GM19328 (cell line): ENCODE measurements around the gene PALLD.

ENCODE experiments used
- ATAC-seq: cut with Tn5 transposase; IDR thresholded peaks from one replicate; pipeline ENCODE4 v1.9.1; 2021; ENCODE audit warnings: mild to moderate bottlenecking, moderate library complexity; ENCODE audit not compliant: unreplicated experiment

PALLD gene

DNA sequence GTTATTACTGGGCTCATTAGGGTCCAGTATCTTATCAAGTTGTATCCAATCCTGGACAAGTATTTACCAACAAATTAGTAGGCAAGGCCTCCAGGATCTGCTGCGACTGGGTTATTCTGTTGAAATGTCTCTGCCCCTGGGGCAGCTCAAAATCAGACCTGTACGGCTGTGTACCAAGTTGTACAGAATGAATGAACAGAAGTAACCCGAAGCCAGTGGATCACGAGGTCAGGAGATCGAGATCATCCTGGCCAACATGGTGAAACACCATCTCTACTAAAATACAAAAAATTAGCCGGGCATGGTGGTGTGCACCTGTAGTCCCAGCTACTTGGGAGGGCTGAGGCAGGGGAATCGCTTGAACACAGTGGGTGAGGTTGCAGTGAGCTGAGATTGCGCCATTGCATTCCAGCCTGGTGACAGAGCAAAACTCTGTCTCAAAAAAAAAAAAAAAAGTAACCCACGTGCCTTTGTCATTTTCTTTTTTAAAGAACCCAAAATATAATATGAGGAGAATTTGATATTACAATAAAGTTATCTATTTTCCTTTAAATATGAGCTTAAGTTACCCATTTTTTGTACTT is 385.9 kb downstream of the PALLD start:
- no peak for ATAC-seq

DNA sequence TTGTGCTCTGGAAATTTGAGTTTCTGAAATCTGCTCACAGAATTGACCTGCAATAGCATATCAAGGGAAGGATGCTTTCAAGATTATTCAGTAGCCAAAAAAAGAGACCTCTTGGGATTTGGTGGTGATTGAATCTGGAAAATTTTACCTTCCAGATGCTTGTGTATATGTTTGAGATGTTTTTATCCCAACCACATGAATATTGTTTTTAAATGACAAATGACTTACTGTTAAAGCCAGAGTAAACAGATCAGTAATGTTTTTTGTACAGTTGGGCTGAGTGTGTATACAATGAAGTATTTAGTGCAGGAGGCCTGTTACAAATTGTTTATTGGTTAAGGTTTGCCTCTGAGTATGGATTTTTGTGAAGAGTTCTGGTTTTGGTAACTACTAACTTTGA is 386.7 kb downstream of the PALLD start:
- ATAC-seq, result no peak

DNA sequence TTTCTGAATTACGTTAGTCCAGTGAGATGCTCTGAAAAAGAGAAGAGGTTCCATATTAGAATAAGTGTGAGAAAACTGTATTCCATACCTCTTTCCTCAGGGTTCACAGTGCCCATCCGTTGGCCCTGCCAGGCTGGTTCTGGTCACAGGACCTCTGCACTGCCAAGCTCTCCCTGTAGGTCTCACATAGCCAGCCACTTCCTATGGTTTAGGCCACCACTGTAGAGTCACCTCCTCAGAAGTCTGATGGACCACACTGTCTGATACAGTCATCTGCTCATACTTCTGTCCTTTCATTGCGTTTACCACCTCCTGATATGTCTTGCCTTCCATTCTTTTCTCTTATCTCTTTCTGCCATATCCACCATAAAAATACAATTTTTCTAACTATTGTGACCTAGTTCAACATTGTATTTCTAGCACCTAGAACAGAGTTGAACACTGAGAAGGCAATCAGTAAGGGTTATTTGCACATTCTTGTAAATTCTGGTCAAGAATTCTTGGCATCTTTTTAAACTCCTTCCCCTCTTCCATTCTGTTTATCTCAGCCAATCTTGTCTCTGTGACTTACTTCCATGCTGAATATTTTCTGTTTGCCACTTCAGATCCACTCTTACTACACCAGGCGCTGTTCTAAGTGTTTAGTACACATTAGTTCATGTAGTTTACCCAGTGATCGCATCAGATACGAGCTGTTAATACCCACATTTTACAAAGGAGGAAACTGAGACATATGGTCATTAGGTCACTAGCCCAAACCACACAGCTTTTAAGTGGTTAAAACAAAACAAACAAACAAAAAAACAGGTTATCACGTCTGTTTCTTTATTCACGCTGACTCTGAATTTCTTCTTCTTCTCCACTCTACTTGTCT is 387.6 kb downstream of the PALLD start:
- ATAC-seq, result no peak

DNA sequence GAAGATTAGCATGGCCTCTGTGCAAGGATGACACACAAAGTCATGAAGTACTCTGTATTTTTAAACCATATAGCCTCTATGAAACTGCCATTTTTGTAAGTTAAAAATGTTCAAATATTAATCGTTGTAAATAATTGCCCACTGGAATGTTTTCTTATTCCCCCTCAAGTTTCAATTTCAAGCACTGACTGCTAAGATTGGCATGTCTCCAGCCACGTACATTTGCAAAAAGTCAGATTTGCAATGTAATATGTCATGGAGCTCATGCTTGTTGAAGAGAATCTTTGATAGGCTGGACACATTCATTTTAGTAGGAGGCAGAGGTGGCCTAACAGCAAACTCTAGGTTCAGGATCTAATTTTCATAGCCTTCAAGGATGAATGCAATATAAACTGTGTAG is 388.5 kb downstream of the PALLD start:
- no peak for ATAC-seq

DNA sequence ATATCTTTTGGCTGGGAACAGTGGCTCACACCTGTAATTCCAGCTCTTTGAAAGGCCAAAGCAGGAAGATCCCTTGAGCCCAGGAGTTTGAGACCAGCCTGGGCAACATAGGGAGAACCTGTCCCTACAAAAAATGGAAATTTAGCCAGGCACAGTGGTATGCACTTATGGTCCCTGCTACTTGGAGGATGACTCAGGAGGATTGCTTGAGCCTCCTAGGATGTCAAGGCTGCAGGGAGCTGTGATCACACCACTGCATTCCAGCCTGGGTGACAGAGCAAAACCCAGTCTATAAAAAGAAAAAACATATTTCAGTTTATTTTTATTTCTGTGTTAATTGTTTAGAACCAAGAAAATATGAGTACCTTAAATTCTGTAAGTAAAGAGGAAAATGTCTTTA is 389.5 kb downstream of the PALLD start:
- ATAC-seq, result no peak

DNA sequence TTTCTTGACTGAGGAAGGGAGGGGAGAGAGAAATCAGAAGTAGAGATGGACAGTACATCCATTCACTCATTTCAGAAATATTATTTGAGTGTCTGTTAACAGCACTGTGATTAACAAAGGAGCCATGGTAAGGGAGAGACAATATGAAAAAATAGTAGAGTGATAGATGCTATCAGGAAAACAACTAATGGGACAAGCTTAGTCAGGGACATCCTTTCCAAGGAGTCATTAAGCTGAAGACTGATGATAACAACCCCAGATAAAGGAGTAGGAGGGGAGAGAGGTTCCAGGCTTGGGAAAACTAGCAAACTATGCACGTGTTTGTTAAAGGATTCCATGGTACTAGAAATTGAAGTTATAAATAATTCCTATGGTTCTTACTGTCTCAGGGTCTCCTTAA is 391.0 kb downstream of the PALLD start:
- ATAC-seq, result no peak

DNA sequence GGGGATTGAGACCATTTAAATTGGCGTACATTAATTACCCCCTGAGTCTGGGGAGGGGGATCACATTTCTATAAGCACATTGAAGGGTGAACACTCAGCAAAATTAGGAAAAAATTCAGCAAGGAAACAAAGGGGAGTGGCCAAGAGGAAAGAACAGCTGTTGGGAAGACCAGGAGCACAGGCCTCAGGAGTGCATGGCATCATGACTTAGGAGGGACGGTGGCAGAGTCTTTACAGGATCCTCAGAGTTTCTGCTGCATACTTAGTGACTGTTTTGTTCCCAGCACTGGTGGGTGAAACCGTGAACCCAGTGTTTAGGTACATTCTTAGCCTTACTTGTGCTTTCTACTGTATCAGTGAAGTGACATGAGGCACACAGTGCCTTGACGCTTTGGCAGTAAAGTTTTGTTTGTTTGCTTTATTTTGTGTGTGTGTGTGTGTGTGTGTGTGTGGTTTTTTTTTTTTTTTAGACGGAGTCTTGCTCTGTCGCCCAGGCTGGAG is 391.9 kb downstream of the PALLD start:
- no peak for ATAC-seq

DNA sequence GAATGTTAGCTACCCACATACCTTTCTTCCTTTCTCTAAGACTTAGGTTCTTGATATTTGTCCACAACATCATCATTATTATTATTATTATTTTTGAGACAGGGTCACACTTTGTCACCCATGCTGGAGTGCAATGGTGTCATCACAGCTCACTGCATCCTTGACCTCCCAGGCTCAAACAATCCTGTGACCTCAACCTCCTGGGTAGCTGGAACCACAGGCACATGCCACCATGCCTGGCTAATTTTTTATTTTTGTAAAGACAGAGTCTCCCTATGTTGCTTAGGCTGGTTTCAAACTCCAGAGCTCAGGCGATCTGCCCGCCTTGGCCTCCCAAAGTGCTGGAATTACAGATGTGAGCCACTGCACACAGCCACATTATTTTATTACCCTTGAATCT is 394.2 kb downstream of the PALLD start:
- ATAC-seq, result no peak

DNA sequence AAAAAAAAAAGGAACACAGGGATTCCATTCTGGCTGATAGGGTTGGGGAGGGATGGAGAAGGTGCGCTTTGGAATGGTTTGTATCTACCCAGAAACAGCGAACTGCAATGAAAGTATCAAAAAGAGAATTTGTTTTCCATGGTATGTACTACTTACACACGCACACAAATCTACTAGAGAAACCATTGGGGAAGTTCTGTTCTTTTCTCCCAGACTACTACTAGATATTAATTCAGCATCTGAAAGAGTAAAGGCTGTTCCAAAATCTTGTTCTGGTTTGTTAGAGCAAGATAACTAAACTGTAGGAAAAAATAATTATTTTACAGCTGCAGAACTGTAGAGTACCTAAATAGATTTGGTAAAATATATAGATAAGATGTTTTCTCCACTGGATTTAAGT is 394.8 kb downstream of the PALLD start:
- no peak for ATAC-seq

DNA sequence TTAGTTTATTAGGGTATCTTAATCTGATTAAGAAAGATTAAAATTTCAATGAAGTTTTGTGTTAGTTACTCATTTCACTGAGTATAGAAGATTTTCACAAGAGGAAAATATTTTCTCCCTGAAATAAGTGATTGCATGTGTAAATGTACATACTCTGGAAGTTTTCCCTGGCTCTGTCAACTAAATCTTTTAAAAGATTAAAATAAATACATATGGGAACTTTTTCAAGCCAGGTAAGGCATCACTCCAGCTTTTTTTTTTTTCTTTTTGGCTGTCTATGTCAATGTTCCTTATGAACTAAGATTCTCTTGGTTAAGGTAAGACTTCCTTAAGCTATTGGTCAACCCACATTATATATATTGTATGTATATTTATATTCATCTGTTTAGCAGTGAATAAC is 395.6 kb downstream of the PALLD start:
- ATAC-seq, result no peak

DNA sequence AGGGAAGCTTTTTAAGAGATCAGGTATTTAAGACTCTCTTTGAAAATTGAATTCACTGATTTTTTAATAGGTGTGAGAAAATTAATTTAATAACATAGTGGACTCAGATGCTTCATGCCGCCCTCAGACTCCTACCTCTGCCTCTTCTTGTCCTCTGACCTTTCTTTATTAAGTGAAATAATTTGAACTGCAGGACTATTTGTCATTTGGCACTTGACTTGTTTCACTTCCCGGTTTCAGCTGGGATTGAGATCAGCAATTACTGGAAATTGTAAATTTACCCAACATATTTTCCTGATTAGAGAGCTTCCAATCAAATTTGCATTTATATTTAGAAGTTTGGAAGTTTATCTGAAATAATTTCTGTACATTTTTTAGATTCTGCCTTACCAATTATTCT is 396.4 kb downstream of the PALLD start:
- no peak for ATAC-seq

DNA sequence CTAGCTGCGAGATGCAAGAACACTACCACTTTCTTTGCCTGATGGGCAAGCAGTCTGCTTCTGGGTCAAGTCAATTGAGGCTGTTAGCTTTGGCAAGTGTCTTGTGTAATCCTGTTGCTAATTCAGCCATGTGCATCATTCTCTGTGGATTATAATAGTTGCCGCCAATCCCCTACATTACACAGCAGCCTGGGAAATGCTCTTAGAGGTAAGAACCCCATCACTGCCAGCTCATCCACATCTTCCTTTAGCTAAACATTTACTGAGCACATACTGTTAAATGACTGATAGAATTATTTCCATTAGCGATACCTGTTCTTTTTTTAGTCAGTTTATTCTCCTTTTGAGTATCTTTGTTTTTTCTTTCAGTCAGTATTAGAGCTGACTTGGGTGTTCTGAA is 397.0 kb downstream of the PALLD start:
- ATAC-seq, result no peak

DNA sequence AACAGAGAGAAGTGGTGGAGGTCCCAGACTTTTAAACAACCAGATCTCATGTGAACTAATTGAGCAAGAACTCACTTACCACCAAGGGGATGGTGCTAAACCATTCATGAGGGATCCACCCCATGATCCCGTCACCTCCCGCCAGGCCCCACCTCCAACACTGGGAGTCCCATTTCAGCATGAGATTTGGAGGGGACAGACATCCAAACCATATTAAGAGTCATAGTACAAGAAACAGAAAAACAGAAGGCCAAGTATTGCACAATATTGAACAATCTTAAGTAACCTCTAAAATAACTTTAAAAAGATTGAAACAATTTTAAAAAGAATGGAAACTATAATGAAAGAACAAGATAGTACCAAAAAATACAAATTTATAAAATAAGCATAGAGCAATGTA is 403.2 kb downstream of the PALLD start:
- no peak for ATAC-seq

DNA sequence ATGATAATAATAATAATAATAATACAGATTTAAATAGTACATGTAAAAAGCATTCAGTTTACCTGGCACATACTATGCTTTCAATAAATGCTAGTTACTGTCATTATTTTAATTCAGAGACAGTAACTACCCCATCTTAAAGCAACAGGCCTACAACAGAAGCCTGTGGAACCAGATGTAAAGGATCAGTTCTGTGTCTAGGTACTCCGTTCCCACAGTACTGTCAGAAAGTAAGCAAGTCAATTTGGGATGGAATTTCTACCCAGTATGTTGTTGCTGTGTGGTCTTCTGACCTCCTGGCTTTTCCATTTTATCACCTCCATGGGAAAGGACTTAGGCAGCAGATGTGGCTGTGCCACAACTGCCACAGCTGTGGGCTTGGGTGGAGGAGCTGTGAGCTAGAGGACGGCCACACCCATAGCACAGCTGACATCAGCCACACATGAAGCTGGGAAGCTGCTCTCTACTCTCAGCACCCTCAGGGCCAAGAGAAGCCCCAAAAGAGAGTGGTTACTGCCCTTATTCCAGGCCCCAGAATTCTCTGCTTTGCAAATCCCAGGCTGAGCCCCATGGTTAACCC is 410.4 kb downstream of the PALLD start:
- ATAC-seq, result no peak

DNA sequence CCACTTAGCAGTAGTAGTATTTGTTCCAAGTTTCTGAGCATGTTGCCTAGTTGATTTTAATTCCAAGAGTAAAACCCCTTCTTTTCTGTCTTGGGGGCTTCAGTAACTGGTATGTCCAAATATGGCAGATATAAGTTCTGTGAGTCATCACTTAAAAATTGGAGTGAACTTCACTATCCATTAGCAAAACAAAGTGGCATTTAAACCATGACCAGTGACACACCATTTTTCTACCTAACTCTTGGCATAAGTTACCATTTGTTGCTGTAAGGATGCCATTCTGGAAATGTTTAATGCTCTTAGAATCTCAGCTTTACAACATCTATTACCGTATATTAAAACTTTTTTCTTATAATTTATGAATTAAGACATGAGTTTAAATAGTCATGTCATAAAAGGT is 411.2 kb downstream of the PALLD start:
- no peak for ATAC-seq

DNA sequence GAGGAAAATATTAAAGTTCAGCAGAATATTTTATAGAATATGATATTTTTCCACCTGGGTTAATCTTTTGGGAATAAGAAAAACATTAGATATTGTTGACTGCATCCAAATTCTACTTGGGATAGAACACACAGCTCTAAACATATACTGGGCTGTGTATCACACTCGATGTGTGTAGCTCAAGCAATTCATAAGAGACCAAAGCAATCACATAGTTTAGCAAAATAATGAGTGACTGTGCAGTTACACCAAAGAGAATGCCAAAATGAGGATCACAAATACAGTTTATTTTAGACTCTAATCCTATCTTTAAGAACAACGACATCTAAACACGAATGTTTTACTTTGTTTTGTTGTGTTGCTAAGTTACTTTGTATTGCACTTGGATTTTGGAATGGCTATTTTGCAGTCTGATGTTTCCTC is 412.0 kb downstream of the PALLD start:
- ATAC-seq, result no peak

DNA sequence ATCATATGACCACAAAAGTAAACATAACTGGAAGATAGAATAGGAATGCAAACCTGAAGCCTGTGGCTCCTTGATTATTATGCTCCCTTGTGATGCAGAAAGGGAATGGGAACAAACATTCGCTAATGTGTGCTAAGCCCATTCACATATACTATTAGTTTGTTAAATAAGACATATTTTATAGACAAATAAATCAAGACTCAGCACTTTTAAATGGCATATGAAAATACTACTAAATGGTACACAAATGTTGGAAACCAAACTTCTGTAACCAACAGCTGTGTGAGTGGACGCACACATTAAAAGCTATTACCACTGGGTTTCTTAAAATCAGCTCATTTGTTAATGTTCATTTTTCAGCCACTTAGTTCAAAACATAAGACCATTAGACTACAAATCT is 417.2 kb downstream of the PALLD start:
- ATAC-seq, result no peak

DNA sequence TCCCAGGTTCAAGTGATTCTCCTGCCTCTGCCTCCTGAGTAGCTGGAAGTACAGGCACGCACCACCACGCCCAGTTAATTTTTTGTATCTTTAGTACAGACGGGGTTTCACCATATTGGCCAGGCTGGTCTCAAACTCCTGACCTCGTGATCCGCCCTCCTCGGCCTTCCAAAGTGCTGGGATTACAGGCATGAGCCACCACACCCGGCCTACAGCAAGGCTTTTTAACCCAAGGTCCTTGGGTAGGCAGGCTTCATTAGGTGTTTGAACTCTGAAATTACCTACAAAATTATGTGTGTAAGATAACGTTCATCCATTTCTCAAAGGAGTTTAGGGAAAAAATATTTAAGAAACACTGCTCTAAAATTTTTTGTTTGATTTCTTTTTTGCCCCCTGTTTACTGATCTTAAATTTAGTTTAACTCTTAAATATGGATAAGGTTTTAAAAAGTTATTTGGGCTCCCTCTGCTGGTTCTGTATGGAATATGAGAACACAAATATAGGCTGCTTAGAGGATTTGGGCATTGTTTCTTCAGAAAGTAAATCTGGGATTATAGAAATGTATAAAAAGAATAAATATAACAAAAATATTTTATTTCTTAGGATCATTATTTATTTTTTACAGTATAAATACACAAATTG is 420.4 kb downstream of the PALLD start:
- ATAC-seq, result no peak

DNA sequence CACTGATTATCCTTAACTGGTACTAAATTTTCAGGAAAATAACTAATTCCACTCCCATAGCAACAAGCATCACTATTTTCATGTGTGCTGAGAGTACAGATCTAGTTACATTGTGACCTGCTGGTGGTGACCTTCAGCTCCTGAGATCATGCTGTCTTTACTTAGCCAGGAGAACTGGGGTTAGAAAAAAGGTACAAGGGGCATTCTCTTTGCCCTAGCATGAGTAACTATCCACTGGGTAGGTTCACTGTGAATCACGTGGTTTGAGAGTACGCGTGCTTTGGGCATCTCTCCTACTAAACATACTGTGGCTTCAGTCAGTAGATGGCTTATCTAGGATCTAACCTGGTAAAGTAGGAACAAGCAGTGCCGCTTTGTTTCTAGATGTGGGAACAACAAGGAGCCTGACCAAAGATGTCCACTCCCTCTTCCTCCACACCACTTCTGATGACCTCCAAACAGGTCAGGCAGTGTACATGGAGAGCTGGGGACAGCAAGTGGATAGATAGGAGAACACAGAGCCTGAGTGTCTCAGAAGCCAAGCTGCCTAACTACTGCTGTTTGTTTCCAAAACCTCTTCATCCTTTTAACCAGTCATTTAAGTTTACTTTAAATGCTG is 423.0 kb downstream of the PALLD start:
- ATAC-seq, result no peak

DNA sequence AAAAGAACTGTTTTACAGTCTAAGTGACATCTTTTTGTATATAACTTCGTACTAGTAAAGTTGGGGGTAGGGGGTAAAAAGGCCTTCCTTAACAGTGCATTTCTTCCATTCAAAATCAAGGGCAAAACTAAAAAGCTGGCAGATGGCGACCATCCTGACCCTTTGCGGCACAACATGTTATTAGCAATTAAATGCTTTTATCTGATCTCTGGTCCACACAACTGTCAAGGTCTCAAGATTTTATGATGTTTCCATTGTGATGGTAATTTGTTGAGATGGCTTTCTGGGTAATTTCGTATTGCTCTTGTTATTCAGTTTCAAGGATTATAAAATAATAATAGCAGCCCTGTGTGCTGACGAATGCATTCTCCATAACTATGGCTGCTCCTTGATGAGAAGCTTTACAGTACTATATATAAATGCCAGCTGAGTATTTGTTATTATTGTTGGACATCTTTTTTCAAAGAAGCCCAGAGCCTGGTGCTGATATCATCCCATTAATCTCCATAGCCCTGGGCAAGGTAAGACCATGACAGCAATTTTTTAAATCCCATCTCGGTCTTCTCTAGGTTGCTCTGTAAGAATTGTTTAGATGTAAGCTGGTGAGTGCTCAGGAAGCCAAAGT is 423.7 kb downstream of the PALLD start:
- ATAC-seq, result no peak
